Fibroblast of skin of scalp (primary cell): ENCODE measurements around the gene TRPC1.

ENCODE experiments used
- DNase-seq: peaks from one replicate; pipeline ENCODE4 v3.0.0-alpha.2; 2013

The TRPC1 gene

DNA sequence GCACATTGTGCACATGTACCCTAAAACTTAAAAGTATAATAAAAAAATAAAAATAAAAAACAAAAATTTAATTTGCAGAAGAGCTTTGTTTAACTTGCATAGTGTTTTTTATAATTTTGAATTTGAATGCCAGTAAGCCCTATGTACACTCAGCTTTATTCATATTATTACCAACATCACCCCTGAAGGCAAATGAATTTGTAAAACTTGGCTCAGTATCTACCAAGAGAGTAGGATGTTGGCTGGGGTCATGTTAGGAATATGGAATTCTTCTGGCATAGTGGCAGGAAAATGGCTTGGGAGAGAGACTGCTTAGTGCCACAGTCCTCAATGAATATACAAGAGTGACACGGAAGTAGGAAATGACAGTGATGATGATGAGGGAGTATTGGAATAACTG is 30.7 kb downstream of the TRPC1 start:
- no peak for DNase-seq

DNA sequence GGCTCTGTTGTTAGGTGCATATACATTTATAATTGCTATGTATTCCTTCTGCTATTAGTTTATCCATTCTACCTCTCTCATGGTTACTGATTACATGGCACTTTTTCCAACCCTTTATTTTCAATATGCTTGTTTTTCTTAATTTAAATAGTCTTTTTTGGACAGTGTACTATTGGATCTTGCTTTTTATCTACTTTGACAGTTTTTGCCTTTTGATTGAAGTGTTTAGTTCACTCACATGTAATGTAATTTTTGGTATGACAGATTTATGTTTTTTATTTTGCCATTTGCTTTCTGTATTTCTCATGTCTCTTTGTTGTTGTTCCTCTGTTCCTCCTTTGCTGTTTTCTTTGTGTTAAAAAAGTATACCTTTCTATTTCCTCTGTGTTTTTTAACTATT is 44.5 kb downstream of the TRPC1 start:
- DNase-seq, result no peak

DNA sequence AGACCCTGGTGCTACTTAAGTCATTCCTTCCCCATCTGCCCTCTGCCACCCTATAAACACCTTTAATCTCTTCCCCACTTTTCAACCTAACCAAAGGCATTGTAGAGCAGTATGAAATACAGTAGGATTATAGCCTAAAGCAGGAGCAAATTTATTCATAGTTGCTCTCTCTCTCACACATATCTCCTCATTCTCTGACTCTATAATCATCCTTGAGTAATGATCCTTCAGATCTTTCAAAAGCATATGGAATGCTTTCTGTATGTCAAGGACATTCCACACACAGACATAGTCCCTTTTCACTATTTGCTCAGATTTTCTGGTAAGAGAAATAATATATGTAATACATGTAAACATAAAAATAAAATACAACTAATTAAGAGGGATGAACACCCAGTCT is 54.1 kb downstream of the TRPC1 start:
- peak; percentile 17 for DNase-seq

DNA sequence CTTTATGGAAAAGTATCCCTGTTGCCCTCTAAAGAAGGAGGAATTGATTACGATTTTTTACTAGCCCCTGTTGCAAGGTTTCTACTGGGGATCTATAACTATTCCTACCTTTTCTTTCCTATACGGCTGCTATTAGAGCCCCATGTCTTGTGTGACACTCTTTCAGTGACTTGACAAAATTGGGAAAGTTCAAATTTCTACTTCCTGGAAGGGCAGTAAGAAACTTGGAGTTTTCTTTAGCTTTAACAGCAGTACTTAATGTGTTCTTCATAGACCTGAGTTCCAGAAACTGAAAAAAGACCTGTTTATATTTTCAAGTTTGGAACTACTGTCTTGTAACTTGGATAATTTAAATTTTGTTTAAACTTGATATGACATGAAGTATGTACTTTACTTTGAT is 54.7 kb downstream of the TRPC1 start:
- no peak for DNase-seq

DNA sequence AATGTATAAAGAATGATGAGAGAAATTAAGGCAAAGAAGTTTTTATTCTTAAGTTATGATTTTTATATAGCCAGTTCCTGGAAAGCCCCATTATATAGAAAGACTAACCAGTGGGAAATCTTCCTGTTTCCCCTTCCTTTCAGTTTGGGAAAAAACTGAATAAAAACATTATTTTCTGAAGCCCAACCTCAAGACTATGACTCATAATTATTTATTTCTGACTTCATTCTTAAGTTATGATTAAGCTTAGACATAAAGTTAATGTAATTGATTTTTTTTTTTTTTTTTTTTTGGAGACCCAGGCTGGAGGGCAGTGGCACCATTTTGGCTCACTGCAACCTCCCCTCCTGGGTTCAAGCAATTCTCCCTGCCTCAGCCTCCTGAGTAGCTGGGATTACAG is 55.8 kb downstream of the TRPC1 start:
- DNase-seq, result peak; percentile 51

DNA sequence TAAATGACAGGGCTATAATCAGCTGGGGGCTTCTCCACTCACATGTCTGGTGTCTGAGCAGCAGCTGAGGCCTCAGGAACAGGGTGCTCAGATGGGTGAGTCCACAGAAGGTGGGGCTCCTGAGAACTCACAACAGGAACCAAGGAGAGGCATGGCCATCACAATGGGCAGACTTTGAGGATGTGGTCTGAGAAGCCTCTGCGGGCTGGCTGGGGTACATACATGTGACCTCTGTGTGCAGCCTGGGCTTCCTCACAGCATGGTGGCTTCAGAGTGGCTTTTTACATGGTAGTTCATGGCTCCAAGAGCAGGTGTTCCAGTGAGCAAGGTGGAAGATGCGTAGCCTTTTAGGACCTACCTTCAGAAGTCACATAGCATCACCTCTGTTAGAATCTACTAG is 58.8 kb downstream of the TRPC1 start:
- DNase-seq, result no peak

DNA sequence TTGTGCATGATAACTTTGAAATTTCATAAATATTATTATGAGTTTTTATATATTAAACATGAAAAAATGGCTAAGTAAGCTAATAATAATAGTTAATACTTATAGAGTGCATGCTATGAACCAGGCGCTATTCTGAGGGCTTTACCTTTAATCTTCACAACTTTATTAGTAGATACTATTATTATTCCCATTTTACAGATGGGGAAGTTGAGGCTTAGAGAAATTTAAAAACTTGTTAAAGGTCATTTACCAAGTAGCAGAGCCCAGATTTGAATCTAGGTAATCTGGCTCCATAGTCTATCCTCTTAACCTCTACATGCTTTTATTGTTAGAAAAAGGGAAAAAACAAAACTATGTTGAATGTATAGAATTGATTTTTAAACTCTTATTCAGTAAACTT is 60.4 kb downstream of the TRPC1 start:
- no peak for DNase-seq

DNA sequence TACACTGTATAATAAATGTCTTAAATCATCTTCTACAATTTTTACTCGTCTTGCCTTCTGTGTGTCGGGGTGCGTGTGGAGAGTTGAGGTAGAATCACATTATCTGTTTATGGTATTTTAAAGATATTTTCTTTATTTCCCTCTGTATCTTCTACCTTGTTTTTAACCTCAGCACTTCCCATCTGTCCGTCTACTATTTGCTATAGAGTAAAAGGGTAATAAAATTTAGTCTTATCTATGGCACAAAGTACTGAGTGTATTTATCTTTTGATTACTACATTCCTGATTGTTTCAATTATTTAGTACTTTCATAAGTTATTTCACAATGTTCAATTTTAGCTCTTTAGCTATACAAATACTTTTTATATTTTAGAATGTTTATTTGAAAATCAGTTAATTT is 62.2 kb downstream of the TRPC1 start:
- no peak for DNase-seq

DNA sequence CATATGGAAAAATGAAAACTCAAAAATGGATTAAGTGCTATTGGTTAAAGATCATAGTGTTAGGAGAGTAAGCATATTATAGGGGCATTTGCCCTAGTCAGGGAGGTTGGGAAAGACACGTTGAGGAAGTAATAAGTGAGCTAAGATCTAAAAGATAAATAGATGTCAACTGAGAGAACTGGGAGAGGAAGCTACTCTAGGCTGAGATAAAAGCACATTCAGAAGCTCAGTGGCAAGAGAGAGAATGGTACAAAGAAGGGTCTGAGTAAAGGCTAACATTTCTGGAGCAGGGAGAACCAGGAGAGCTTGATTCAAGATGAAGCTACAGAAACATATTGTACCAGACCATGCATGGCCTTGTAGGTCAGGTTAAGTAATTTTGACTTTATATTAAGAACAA is 63.9 kb downstream of the TRPC1 start:
- DNase-seq, result no peak

DNA sequence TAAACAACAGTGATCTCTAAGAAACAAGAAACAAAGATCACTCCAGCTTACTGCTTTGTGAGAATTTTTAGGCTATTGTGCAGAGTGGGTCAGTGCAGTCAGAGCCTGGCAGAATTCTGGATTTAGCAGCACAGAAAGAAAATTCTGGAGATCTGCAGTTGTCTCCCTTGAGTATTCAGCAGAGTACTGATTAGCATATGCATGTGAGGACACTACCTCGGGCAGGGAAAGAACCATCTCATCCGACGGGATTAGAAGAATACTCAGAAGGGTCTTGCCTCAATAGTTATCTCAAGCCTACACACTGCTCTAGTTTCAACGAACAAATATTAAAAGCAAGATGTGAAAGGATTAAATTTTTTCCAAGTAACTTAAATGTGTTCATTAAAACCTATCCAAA is 70.7 kb downstream of the TRPC1 start:
- no peak for DNase-seq

DNA sequence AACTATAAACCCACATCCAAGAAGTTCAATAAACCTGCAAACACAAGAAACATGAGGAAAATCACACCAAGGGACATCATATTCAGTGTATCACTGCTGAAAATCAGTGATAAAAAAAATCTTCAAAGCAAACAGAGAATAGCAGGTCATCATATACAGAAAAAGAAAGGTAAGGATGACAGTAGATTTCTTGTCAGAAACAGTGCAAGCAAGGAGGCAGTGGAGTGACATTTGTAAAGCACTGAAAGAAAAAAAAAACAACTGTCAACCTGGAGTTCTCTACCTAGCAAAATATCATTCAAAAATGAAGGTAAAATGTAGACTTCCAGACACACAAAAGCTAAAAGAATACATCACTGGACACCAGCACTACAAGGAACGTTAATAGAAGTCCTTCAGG is 71.5 kb downstream of the TRPC1 start:
- no peak for DNase-seq

DNA sequence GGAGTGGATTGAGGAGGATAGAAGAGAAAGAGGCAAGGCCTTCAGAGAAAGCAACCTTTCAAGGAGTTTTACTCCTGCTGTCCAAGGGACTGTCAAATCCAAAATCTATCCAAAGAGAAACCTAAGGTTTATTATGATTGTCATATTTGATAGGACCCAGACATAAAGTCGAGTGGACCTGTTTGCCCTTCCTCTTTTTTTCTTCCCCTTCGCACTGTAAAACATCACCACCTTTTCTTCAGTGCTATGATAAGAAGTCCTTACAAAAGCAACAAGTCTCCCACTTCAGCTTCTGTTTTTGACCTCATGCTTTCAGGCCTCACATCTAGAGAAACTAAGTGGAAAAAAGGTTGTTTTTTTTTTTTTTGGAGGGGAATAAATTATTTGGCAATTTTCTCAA is 73.0 kb downstream of the TRPC1 start:
- DNase-seq, result no peak

DNA sequence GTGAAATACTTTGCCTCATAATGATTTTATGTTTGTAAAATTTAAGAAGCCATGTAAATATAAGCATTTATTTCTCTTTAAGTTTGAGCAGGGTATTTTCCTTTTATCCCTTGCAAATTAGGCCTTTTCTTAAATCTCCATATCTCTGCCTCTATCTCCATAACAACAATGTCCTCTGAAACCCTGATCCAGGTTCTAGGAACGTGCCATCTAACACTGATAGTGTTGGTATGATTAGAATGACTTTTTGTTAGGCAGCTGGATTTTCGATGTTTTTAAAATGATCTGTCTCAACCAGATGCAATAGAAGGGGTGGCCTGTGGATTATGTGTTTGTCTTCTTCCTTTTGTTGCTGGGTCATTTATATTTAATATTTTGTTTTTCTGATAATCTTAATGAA is 77.9 kb downstream of the TRPC1 start:
- DNase-seq, result no peak

DNA sequence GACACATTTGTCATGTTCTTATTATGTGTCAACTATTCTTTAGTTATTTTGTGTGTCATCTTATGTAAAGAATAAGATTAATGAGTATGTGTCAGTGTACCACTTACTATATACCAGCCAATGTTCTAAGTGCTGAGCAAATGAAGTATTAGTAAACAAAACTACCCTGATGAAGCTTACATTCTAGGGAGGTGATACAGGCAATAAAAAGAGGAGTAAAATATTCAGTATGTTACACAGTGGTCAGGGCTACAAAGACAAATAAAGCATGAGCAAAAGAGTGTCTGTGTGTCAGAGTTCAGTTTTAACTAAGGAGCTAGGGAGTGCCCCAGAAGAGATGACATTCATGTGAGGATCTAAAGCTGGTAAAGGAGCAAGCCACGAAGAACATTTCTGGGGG is 79.1 kb downstream of the TRPC1 start:
- DNase-seq, result no peak

DNA sequence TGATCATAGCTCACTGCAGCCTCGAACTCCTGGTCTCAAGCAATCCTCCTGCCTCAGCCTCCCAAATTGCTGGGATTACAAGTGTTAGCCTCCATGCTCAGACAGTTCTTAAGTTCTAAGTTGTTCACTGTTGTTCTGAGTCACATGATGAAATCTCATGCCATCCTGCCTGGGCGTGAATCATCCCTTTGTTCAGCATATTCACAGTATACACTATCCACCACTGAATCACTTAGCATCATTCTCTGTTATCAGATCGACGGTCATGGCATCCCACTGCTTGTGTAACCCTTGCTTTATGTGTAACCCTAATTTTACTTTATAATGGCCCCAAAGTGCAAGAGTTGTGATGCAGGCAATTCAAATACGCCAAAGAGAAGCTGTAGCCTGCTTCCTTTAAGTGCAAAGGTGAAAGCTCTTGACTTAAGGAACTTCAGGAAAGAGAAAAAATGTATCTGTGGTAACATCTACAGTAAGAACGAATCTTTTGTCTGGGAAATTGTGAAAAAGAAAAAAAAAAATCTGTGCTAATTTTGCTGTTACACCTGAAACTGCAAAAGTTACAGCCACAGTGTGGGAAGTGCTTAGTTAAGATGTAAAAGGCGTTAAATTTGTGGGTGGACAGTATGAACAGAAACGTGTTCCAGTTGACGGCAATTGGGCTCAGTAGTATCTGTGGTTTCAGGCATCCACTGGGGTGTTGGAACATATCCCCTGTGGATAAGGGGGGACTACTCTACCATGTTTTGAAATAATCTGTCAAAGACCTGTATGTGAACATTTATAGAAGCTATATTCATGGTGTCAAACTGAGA is 84.5 kb downstream of the TRPC1 start:
- peak; percentile 64 for DNase-seq

DNA sequence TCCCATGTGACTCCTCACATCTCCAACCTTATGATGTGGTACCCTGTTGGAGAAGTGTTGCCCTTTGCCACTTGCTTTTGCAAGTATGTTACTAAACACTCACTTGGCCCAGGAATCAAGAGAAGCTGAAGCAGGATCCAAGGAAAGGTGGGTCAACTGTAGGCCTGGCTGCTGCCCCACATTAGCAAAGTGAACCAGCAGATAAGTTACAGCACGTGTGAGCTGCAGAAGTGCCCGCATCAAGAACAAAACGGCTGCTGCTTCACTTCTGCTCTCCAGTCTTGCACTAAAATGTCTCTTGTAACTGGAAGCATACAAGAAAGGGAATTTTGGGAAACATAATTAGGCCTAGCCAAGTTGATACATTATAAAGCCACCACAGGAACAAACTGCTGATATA is 85.4 kb downstream of the TRPC1 start:
- DNase-seq, result no peak

DNA sequence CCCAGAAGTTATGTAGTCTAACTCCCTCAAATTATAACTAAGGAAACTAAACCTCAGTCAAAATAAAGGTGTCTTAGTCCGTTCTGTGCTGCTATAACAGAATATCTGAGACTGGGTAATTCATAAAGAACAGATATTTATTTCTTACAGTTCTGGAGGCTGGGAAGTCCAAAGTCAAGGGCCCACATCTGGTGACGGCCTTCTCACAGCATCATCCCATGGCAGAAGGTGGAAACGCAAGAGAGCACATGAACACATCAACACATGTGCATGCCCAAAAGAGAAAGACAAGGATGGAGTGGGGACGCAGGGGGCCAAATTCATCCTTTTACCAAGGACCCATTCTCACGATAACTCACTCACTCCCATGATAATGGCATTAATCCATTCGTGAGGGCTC is 92.0 kb downstream of the TRPC1 start:
- DNase-seq, result no peak

DNA sequence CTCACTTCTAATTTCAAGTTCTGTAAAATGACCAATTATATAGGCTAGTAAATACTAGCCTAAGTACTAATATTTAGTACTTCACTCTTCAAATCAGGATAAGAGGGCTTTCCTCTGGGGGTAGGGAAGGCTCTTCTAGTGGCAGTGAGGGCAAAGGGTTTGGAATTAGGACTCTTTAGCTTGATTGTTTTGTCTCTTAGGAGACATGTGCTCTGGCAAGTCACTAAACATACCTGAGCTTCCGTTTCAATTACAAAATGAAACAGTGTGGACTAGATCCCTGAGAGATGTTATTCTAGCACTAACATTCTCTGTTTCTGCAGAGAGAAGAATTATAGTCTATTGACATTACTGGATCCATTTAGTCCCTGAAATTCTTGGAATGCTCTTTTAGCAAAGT is 93.5 kb downstream of the TRPC1 start:
- DNase-seq, result no peak

DNA sequence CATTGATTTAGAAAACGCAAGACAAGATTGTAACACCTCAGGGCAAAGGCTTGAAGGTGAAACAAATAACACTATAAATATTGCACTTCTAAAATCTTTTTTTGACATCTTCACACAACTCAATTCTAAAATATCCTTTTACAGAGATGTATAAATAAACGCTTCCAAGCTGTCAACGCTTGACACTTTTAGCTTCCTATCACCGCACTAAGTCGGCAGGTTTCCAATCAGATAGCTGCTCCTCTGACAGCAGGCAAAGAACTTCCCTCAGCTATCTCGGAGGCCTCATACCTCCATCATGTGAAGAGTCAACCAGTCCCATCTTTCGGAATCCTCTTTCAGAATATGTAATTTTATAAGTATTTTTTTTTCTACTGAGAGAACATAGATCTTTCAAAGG is 94.1 kb downstream of the TRPC1 start:
- DNase-seq, result peak; percentile 8

DNA sequence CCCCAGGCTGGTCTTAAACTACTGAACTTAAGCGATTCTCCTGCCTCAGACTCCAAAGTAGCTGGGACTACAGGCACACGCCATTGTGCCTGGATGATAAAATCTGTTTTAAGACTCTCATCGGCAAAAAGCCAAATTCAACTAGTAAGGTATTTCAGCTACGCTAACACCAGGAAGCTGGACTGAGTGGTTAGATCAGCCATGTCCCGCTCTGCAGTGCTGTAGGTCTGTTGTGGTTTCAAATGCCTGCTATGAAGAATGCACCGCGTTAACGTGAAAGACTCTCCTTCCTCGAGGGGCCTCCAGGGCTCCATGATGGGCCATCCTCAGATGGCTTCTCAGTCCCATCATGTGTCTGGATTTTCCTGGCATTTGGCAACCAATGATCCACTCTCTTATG is 94.8 kb downstream of the TRPC1 start:
- peak; percentile 52 for DNase-seq

DNA sequence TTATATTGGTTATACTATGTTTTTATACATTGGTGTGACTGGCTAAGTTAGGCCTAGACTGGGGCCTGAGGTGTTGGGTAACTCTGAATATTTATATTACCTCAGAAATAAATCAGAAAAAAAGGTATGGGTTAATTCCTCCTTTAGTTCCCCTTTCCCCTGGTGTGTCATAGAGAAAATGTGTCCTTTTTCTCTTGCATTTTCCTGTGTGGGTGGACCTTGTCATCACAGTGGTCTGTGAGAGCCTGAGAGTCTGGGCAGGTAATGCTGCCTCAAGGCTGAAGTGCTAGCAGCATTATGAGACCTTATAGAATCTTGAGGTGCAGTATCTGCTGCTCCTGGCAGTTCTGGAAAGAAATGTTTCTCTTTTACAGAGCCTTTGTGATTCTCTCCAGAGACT is 95.3 kb downstream of the TRPC1 start:
- no peak for DNase-seq

DNA sequence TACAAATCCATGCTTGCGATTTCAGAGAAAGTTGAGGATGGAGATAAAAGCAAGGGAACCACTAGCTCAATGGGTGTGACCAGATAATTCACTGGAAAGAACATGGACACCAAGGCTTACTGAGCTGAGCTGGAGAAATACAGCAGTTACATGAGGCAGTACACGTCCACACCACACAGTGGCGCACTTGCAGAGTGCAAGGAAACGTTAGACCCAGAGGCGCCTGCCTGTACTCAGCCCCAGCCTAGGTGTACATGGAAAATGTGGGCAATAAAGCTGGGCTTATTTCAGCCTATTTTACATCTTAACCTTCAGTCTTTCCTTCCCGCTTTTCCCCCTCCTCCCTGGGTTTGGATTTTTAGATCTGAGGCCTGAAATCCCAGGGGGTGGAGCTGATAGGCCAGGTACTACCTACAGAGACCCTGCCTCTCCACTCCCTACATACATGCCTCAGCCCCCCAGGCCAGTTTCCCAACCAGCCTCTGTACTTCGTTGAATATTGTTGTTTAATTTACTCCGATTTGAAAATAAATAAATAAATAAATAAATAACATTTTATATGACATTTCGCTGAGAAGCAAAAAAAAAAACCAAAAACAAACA is 105.0 kb downstream of the TRPC1 start:
- DNase-seq, result peak; percentile 72

DNA sequence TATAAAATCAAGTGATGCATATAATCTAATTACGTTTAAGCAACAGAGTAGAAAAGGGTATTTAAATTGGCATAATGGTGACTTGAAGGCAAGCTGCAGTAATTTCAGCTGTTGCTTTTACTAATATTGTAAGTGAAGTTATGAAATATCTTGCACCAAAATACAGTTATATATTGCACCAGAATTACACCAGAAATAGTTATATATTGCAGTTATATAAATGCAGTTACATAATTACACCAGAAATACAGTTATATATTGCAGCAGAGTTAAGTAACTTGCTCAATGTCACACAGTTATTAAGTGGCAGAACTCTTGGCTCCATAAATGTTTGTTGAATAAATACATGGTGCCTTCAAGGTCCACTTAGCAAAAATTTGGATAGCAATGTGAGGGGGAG is 113.7 kb downstream of the TRPC1 start:
- DNase-seq, result no peak

DNA sequence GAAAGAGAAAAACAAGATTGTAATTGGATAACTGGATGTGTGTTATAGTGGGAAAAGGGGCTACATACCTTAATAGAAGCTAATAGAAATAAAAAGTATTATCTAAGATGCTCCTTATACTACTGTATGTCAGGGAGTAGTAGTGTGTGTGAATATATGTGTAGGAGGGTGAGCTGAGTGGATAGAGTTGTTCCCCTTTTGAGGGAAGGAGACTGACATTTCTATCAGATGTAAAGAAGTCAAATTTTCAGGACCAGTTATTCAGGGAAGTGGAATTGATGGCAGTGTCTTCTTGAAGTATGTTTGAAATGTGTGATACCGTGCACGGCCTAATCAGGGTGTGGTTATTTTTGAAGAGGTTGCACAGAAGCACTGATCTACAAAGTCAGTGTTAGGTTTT is 116.0 kb downstream of the TRPC1 start:
- DNase-seq, result no peak
